HEK293 (cell line): ENCODE data around the gene NIN.

Source experiments
- CTCF ChIA-PET: fragments of 350-600 bp; formaldehyde crosslinking; extraction: SDS; loops from one replicate; lab custom pipeline; 2021; ENCODE audit warnings: antibody characterized with exemption; lab: Yijun Ruan, JAX
- POLR2A ChIA-PET: fragments of 300-600 bp; formaldehyde crosslinking; extraction: SDS; loops from one replicate; lab custom pipeline; 2020; ENCODE audit warnings: antibody characterized with exemption, inconsistent platforms; lab: Yijun Ruan, JAX
- H3K27ac ChIP-seq: fragments of 200-500 bp; sonication (Bioruptor generic); 2 replicates; pipeline ENCODE4 v1.5.1; 2014; ENCODE audit warnings: low read depth, low read length, control low read depth, inconsistent platforms; ENCODE audit errors: extremely low read depth
- H3K36me3 ChIP-seq, 2 experiments: fragments of 200-500 bp in 1 of 2; sonication (Bioruptor generic) in 1 of 2; 1 replicate in 1 of 2; 2 replicates in 1 of 2; pipeline ENCODE4 v1.5.1; 2014 to 2017; ENCODE audit warnings: inconsistent platforms in 2 of 2, low read length in 2 of 2; ENCODE audit not compliant: control insufficient read depth in 2 of 2, insufficient read depth in 1 of 2
- H3K4me1 ChIP-seq: fragments of 200-500 bp; sonication (Bioruptor generic); 2 replicates; pipeline ENCODE4 v1.5.1; 2014; ENCODE audit warnings: mild to moderate bottlenecking, low read length, inconsistent platforms; ENCODE audit not compliant: control insufficient read depth, insufficient read depth
- H3K4me3 ChIP-seq: 2 replicates; pipeline ENCODE4 v1.5.1; 2011; ENCODE audit warnings: low read depth, mild to moderate bottlenecking, control low read depth, low read length, moderate library complexity
- H3K9me3 ChIP-seq: fragments of 200-500 bp; sonication (Bioruptor generic); 2 replicates; pipeline ENCODE4 v1.5.1; 2014; ENCODE audit warnings: low read depth, low read length, inconsistent platforms; ENCODE audit not compliant: control insufficient read depth, insufficient read depth
- EGR2 ChIP-seq: fragments of 450-650 bp; formaldehyde crosslinking; IDR thresholded peaks from 2 replicates; pipeline ENCODE4 v1.5.1; 2016; ENCODE audit warnings: low read depth, missing biosample characterization, missing genetic modification characterization
- GLIS2 ChIP-seq: fragments of 450-650 bp; formaldehyde crosslinking; IDR thresholded peaks from 2 replicates; pipeline ENCODE4 v1.5.1; 2016; ENCODE audit warnings: missing biosample characterization, missing genetic modification characterization
- IKZF3 ChIP-seq: fragments of 450-650 bp; IDR thresholded peaks from 2 replicates; pipeline ENCODE4 v1.5.0; 2018; ENCODE audit warnings: missing biosample characterization, mild to moderate bottlenecking, missing genetic modification characterization, moderate library complexity
- SCRT2 ChIP-seq: fragments of 450-650 bp; formaldehyde crosslinking; IDR thresholded peaks from 2 replicates; pipeline ENCODE4 v1.5.1; 2016; ENCODE audit warnings: missing biosample characterization, missing genetic modification characterization
- SP7 ChIP-seq: fragments of 450-650 bp; formaldehyde crosslinking; IDR thresholded peaks from 2 replicates; pipeline ENCODE4 v1.5.1; 2016; ENCODE audit warnings: missing biosample characterization, missing genetic modification characterization
- YY1 ChIP-seq: fragments of 450-650 bp; formaldehyde crosslinking; IDR thresholded peaks from 2 replicates; pipeline ENCODE4 v1.5.1; 2018; ENCODE audit warnings: missing biosample characterization, missing genetic modification characterization
- ZBTB20 ChIP-seq: fragments of 450-650 bp; formaldehyde crosslinking; IDR thresholded peaks from 2 replicates; pipeline ENCODE4 v1.5.1; 2016; ENCODE audit warnings: missing biosample characterization, missing genetic modification characterization
- ZBTB48 ChIP-seq: fragments of 450-650 bp; formaldehyde crosslinking; IDR thresholded peaks from 2 replicates; pipeline ENCODE4 v1.5.1; 2016; ENCODE audit warnings: missing biosample characterization, missing genetic modification characterization
- ZFP3 ChIP-seq: fragments of 450-650 bp; formaldehyde crosslinking; IDR thresholded peaks from 2 replicates; pipeline ENCODE4 v1.5.1; 2016; ENCODE audit warnings: low read depth, missing biosample characterization, missing genetic modification characterization
- ZNF10 ChIP-seq: fragments of 450-650 bp; formaldehyde crosslinking; IDR thresholded peaks from 2 replicates; pipeline ENCODE4 v1.5.1; 2017; ENCODE audit warnings: missing biosample characterization, missing genetic modification characterization
- ZNF121 ChIP-seq: fragments of 450-650 bp; formaldehyde crosslinking; IDR thresholded peaks from 2 replicates; pipeline ENCODE4 v1.5.1; 2016; ENCODE audit warnings: missing biosample characterization, missing genetic modification characterization
- ZNF23 ChIP-seq: fragments of 450-650 bp; formaldehyde crosslinking; IDR thresholded peaks from 2 replicates; pipeline ENCODE4 v1.5.1; 2016; ENCODE audit warnings: missing biosample characterization, missing genetic modification characterization, borderline replicate concordance
- ZNF239 ChIP-seq: fragments of 450-650 bp; formaldehyde crosslinking; IDR thresholded peaks from 2 replicates; pipeline ENCODE4 v1.5.1; 2016; ENCODE audit warnings: missing biosample characterization, missing genetic modification characterization
- ZNF24 ChIP-seq: fragments of 450-650 bp; formaldehyde crosslinking; IDR thresholded peaks from 2 replicates; pipeline ENCODE4 v1.5.1; 2016; ENCODE audit warnings: missing biosample characterization, missing genetic modification characterization
- ZNF292 ChIP-seq: fragments of 450-650 bp; formaldehyde crosslinking; IDR thresholded peaks from 2 replicates; pipeline ENCODE4 v1.5.1; 2016; ENCODE audit warnings: low read depth, missing biosample characterization, missing genetic modification characterization, borderline replicate concordance
- ZNF48 ChIP-seq: fragments of 450-650 bp; formaldehyde crosslinking; IDR thresholded peaks from 2 replicates; pipeline ENCODE4 v1.5.1; 2016; ENCODE audit warnings: missing biosample characterization, missing genetic modification characterization
- ZNF501 ChIP-seq: fragments of 450-650 bp; formaldehyde crosslinking; IDR thresholded peaks from 2 replicates; pipeline ENCODE4 v1.5.1; 2016; ENCODE audit warnings: missing biosample characterization, missing genetic modification characterization
- ZNF530 ChIP-seq: fragments of 450-650 bp; formaldehyde crosslinking; IDR thresholded peaks from 2 replicates; pipeline ENCODE4 v1.5.1; 2016; ENCODE audit warnings: low read depth, missing biosample characterization, missing genetic modification characterization
- ZNF571 ChIP-seq: fragments of 450-650 bp; formaldehyde crosslinking; IDR thresholded peaks from 2 replicates; pipeline ENCODE4 v1.5.0; 2017; ENCODE audit warnings: missing biosample characterization, missing genetic modification characterization
- ZNF623 ChIP-seq: fragments of 450-650 bp; formaldehyde crosslinking; IDR thresholded peaks from 2 replicates; pipeline ENCODE4 v1.5.1; 2016; ENCODE audit warnings: missing biosample characterization, missing genetic modification characterization
- ZNF624 ChIP-seq: fragments of 450-650 bp; formaldehyde crosslinking; IDR thresholded peaks from 2 replicates; pipeline ENCODE4 v1.5.1; 2017; ENCODE audit warnings: missing biosample characterization, missing genetic modification characterization
- ZNF837 ChIP-seq: fragments of 450-650 bp; formaldehyde crosslinking; IDR thresholded peaks from 2 replicates; pipeline ENCODE4 v1.5.1; 2016; ENCODE audit warnings: missing biosample characterization, missing genetic modification characterization
- ZSCAN30 ChIP-seq: fragments of 450-650 bp; IDR thresholded peaks from 2 replicates; pipeline ENCODE4 v1.5.1; 2018; ENCODE audit warnings: missing biosample characterization, mild to moderate bottlenecking, missing genetic modification characterization, moderate library complexity
- TF ChIP-seq, protein P1 (sequence below): fragments of 450-650 bp; formaldehyde crosslinking; IDR thresholded peaks from 2 replicates; pipeline ENCODE4 v1.5.1; 2016; ENCODE audit warnings: missing biosample characterization, missing genetic modification characterization, low read depth
- TF ChIP-seq, protein P2 (sequence below): IDR thresholded peaks from 2 replicates; pipeline ENCODE4 v1.6.1; 2011; ENCODE audit warnings: mild to moderate bottlenecking, low read depth, low read length, borderline replicate concordance
- TF ChIP-seq, protein P3 (sequence below): fragments of 450-650 bp; formaldehyde crosslinking; IDR thresholded peaks from 2 replicates; pipeline ENCODE4 v1.5.1; 2016; ENCODE audit warnings: missing biosample characterization, missing genetic modification characterization, borderline replicate concordance
- TF ChIP-seq, protein P4 (sequence below): fragments of 450-650 bp; formaldehyde crosslinking; IDR thresholded peaks from 2 replicates; pipeline ENCODE4; 2016; ENCODE audit warnings: missing biosample characterization, missing genetic modification characterization
- TF ChIP-seq, protein P5 (sequence below): fragments of 450-650 bp; formaldehyde crosslinking; IDR thresholded peaks from 2 replicates; pipeline ENCODE4 v1.5.1; 2017; ENCODE audit warnings: missing biosample characterization, missing genetic modification characterization
- TF ChIP-seq, protein P6 (sequence below): fragments of 450-650 bp; formaldehyde crosslinking; IDR thresholded peaks from 2 replicates; pipeline ENCODE4 v1.5.1; 2017; ENCODE audit warnings: missing biosample characterization, missing genetic modification characterization

Gene NIN

DNA sequence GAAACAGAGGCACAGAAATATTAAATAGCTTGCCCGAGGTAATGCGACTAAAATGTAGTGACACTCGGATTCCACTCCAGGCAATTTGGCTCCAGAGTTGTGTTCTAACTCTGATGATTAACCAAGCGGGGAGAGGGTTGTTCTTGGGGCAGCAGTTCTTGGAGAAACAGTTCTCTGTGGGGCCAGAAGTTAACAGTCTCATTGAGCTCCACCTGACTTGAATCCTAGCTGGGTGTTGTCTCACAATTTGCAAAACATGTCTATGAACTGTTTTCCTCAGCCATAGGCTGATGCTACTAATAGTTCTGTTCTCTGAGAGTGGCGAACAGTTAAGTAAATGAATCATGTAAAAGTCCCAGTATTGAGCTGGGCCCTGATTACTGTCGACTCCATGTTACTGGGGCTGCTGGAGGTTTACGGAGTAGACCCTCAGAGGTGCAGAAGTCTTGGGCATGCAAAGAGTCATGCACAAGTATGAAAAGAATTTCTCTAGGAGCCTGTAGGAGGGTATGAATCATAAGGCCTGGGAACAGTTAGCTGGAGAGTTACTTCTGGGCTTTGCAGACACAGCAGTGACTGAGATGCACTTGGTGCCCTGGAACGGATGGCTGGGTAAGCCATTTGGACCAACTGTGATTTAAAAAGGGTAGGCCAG, 15.4 kb upstream of the NIN start:
- ChIA-PET CTCF (interaction anchor here (2.2 kb wide), 1 partner anchor 15 kb away, joined by 13 read pairs; no protein-coding TSS in a partner anchor), POLR2A (interaction anchor here (0.6 kb wide), 1 partner anchor 61 kb away, joined by 4 read pairs; no protein-coding TSS in a partner anchor)
- TF ChIP-seq ZBTB48 (no peak), ZNF624 (tag by site-specific recombination) (no peak), ZNF623 (tag by site-specific recombination) (no peak), ZNF24 (tag by site-specific recombination) (no peak), ZNF530 (tag by site-specific recombination) (no peak), SP7 (no peak), ZSCAN30 (tag by site-specific recombination) (no peak), ZNF10 (tag by site-specific recombination) (no peak), SCRT2 (tag by site-specific recombination) (no peak), ZNF292 (no peak), GLIS2 (tag by site-specific recombination) (no peak)
- TF ChIP-seq, protein P1, sequence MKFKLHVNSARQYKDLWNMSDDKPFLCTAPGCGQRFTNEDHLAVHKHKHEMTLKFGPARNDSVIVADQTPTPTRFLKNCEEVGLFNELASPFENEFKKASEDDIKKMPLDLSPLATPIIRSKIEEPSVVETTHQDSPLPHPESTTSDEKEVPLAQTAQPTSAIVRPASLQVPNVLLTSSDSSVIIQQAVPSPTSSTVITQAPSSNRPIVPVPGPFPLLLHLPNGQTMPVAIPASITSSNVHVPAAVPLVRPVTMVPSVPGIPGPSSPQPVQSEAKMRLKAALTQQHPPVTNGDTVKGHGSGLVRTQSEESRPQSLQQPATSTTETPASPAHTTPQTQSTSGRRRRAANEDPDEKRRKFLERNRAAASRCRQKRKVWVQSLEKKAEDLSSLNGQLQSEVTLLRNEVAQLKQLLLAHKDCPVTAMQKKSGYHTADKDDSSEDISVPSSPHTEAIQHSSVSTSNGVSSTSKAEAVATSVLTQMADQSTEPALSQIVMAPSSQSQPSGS (tag by site-specific recombination) = no peak
- TF ChIP-seq, protein P2, sequence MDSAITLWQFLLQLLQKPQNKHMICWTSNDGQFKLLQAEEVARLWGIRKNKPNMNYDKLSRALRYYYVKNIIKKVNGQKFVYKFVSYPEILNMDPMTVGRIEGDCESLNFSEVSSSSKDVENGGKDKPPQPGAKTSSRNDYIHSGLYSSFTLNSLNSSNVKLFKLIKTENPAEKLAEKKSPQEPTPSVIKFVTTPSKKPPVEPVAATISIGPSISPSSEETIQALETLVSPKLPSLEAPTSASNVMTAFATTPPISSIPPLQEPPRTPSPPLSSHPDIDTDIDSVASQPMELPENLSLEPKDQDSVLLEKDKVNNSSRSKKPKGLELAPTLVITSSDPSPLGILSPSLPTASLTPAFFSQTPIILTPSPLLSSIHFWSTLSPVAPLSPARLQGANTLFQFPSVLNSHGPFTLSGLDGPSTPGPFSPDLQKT = no peak
- TF ChIP-seq, protein P3, sequence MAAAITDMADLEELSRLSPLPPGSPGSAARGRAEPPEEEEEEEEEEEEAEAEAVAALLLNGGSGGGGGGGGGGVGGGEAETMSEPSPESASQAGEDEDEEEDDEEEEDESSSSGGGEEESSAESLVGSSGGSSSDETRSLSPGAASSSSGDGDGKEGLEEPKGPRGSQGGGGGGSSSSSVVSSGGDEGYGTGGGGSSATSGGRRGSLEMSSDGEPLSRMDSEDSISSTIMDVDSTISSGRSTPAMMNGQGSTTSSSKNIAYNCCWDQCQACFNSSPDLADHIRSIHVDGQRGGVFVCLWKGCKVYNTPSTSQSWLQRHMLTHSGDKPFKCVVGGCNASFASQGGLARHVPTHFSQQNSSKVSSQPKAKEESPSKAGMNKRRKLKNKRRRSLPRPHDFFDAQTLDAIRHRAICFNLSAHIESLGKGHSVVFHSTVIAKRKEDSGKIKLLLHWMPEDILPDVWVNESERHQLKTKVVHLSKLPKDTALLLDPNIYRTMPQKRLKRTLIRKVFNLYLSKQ = no peak
- TF ChIP-seq, protein P4, sequence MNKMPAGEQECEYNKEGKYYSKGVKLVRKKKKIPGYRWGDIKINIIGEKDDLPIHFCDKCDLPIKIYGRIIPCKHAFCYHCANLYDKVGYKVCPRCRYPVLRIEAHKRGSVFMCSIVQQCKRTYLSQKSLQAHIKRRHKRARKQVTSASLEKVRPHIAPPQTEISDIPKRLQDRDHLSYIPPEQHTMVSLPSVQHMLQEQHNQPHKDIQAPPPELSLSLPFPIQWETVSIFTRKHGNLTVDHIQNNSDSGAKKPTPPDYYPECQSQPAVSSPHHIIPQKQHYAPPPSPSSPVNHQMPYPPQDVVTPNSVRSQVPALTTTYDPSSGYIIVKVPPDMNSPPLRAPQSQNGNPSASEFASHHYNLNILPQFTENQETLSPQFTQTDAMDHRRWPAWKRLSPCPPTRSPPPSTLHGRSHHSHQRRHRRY (tag by site-specific recombination) = no peak
- TF ChIP-seq, protein P5, sequence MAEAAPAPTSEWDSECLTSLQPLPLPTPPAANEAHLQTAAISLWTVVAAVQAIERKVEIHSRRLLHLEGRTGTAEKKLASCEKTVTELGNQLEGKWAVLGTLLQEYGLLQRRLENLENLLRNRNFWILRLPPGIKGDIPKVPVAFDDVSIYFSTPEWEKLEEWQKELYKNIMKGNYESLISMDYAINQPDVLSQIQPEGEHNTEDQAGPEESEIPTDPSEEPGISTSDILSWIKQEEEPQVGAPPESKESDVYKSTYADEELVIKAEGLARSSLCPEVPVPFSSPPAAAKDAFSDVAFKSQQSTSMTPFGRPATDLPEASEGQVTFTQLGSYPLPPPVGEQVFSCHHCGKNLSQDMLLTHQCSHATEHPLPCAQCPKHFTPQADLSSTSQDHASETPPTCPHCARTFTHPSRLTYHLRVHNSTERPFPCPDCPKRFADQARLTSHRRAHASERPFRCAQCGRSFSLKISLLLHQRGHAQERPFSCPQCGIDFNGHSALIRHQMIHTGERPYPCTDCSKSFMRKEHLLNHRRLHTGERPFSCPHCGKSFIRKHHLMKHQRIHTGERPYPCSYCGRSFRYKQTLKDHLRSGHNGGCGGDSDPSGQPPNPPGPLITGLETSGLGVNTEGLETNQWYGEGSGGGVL (tag by site-specific recombination) = no peak

DNA sequence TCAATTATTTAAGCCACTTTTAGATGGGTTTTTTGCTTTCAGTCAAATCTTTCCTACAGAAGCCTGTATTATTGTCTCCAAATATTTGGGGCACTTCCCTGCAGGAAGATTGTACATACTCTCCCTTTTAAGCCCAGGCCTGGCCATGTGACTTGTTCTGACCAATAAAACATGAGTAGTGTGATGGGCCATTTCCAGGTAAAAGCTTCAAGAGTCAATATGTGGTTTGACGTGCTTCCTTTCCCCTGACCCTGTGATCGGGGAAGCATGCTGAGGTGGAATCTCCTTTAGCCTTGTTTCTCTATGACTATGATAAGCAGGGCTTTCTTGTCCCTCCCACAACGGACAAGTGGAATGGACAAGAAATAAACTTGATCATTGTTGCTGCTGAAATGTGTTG, 14.2 kb upstream of the NIN start:
- ChIA-PET CTCF (interaction anchor here (2.2 kb wide), 1 partner anchor 16 kb away, joined by 13 read pairs; no protein-coding TSS in a partner anchor), POLR2A (no interaction called here)
- no peaks in the 10 kb centered on the region for H3K4me1 ChIP-seq
- no peaks in the 10 kb centered on the region for H3K36me3 ChIP-seq
- H3K9me3 ChIP-seq = no peaks in the 10 kb centered on the region
- TF ChIP-seq ZNF501 (tag by site-specific recombination) (no peak), ZNF121 (tag by site-specific recombination) (no peak), ZNF837 (tag by site-specific recombination) (no peak), IKZF3 (tag by site-specific recombination) (no peak), ZFP3 (tag by site-specific recombination) (no peak), ZNF239 (tag by site-specific recombination) (no peak), ZNF23 (tag by site-specific recombination) (no peak), ZBTB20 (tag by site-specific recombination) (no peak), ZNF571 (tag by site-specific recombination) (no peak), YY1 (no peak), EGR2 (tag by site-specific recombination) (no peak), ZNF48 (no peak)
- TF ChIP-seq, protein P6, sequence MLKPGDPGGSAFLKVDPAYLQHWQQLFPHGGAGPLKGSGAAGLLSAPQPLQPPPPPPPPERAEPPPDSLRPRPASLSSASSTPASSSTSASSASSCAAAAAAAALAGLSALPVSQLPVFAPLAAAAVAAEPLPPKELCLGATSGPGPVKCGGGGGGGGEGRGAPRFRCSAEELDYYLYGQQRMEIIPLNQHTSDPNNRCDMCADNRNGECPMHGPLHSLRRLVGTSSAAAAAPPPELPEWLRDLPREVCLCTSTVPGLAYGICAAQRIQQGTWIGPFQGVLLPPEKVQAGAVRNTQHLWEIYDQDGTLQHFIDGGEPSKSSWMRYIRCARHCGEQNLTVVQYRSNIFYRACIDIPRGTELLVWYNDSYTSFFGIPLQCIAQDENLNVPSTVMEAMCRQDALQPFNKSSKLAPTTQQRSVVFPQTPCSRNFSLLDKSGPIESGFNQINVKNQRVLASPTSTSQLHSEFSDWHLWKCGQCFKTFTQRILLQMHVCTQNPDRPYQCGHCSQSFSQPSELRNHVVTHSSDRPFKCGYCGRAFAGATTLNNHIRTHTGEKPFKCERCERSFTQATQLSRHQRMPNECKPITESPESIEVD (tag by site-specific recombination) = no peak
- no peak overlapping the region for H3K27ac ChIP-seq
- no peak overlapping the region for H3K4me3 ChIP-seq

More for the DNA sequence above, 15.4 kb upstream of the NIN start:
- Histone ChIP-seq H3K9me3 (no peaks in the 10 kb centered on the region), H3K4me1 (no peaks in the 10 kb centered on the region), H3K36me3 (no peaks in the 10 kb centered on the region), H3K27ac (no peak overlapping the region), H3K4me3 (no peak overlapping the region)
